Nephron progenitor cell (in vitro differentiated cells): ENCODE measurements around the gene AFF1.

Experiments used
- DNase-seq: peaks from one replicate; pipeline ENCODE4 v3.0.0; 2021
- H3K27ac Mint-ChIP-seq: 2 replicates; pipeline ENCODE4 v1.8.0; 2021; ENCODE audit warnings: mild to moderate bottlenecking, moderate library complexity, mixed read lengths
- H3K27me3 Mint-ChIP-seq: 2 replicates; pipeline ENCODE4 v1.8.0; 2021; ENCODE audit warnings: mild to moderate bottlenecking, low read depth, mixed read lengths; ENCODE audit not compliant: poor library complexity
- H3K36me3 Mint-ChIP-seq: 2 replicates; pipeline ENCODE4 v1.8.0; 2021; ENCODE audit warnings: low read depth, mixed read lengths
- H3K4me1 Mint-ChIP-seq: 2 replicates; pipeline ENCODE4 v1.8.0; 2021; ENCODE audit warnings: mixed read lengths
- H3K4me3 Mint-ChIP-seq: 2 replicates; pipeline ENCODE4 v1.8.0; 2021; ENCODE audit warnings: mild to moderate bottlenecking, moderate library complexity, mixed read lengths
- H3K9me3 Mint-ChIP-seq: 2 replicates; pipeline ENCODE4 v1.8.0; 2021; ENCODE audit warnings: mild to moderate bottlenecking, moderate library complexity, mixed read lengths
- CTCF ChIP-seq: fragments of 200-600 bp; sonication (generic); IDR thresholded peaks from 2 replicates; pipeline ENCODE4 v1.5.0; 2021; ENCODE audit warnings: antibody characterized with exemption

AFF1 gene

DNA sequence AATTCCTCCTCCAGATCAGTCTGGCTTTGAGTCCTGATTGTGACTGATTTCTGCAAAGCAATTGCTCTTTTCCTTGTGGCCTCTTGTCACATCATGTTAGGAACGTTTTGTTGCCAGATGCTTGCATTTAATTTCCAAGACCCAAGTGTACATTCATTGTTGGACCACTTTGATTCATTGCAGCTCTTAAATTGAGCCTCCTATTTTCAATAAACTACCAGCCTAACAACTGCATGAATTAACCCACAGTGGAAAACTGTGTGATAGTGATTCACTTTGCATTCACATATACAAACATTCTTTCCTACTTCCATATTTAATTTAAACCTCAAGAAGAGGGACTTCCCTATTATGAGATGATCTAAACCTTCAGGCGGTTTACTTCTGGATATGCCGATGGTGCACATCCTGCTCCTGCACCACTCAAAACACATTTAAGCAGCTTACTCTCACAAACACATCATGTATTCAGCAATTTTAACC is 118.4 kb downstream of the AFF1 start:
- H3K4me1 Mint-ChIP-seq: peaks cover 93% of the 10 kb centered on the region
- TF ChIP-seq CTCF: no peak
- H3K36me3 Mint-ChIP-seq: peaks cover 62% of the 10 kb centered on the region
- H3K27ac Mint-ChIP-seq: peak overlapping the region; percentile 43
- no peaks in the 10 kb centered on the region for H3K27me3 Mint-ChIP-seq
- DNase-seq: no peak
- H3K4me3 Mint-ChIP-seq: no peak overlapping the region
- no peaks in the 10 kb centered on the region for H3K9me3 Mint-ChIP-seq

- Mint-ChIP-seq H3K4me3 (no peak overlapping the region), H3K4me1 (peaks cover 93% of the 10 kb centered on the region), H3K9me3 (no peaks in the 10 kb centered on the region), H3K27me3 (no peaks in the 10 kb centered on the region), H3K36me3 (peaks cover 53% of the 10 kb centered on the region), H3K27ac (peak overlapping the region; percentile 95)
- TF ChIP-seq CTCF: no peak
- DNase-seq: no peak
Measured at GRCh38 chr4:87053802-87054767, 119.3 kb downstream of the AFF1 start.

GRCh38 chr4:87054900-87055299 is 120.1 kb downstream of the AFF1 start:
- TF ChIP-seq CTCF: no peak
- no peaks in the 10 kb centered on the region for H3K27me3 Mint-ChIP-seq
- no peaks in the 10 kb centered on the region for H3K9me3 Mint-ChIP-seq
- no peak for DNase-seq
- peaks cover 93% of the 10 kb centered on the region for H3K4me1 Mint-ChIP-seq
- peak overlapping the region; percentile 95 for H3K27ac Mint-ChIP-seq
- H3K4me3 Mint-ChIP-seq: no peak overlapping the region
- H3K36me3 Mint-ChIP-seq: peaks cover 50% of the 10 kb centered on the region

GRCh38 chr4:87055311-87055710 is 120.5 kb downstream of the AFF1 start:
- TF ChIP-seq CTCF: no peak
- no peaks in the 10 kb centered on the region for H3K9me3 Mint-ChIP-seq
- H3K27ac Mint-ChIP-seq: peak overlapping the region; percentile 95
- no peaks in the 10 kb centered on the region for H3K27me3 Mint-ChIP-seq
- peaks cover 46% of the 10 kb centered on the region for H3K36me3 Mint-ChIP-seq
- peak overlapping the region; percentile 12 for H3K4me3 Mint-ChIP-seq
- DNase-seq: no peak
- H3K4me1 Mint-ChIP-seq: peaks cover 89% of the 10 kb centered on the region

DNA sequence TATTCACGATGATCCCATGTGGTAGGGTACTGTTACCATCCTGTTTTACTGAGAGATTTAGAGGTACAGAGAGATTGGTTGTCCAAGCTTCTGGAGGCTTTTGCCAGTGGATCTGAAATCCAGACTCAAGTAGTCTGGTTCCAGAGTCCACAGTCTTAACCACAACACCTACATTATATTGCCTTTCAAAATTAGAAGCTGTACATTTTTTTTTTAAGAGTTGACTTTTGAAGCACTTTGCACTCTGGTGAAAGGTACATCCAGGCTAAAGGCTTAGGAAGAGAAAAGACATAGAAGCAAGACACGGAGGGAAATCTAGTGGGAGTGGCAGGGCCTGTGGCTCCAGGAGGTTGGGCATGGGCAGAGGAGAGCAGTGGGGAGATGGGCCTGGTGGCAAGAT is 122.1 kb downstream of the AFF1 start:
- TF ChIP-seq CTCF: no peak
- H3K27ac Mint-ChIP-seq: peak overlapping the region; percentile 43
- peaks cover 40% of the 10 kb centered on the region for H3K36me3 Mint-ChIP-seq
- no peaks in the 10 kb centered on the region for H3K9me3 Mint-ChIP-seq
- H3K4me3 Mint-ChIP-seq: no peak overlapping the region
- DNase-seq: no peak
- no peaks in the 10 kb centered on the region for H3K27me3 Mint-ChIP-seq
- H3K4me1 Mint-ChIP-seq: peaks cover 82% of the 10 kb centered on the region
